Neural crest cell (in vitro differentiated cells): ENCODE results near the gene RMDN3. TPM values are rescaled to one million over a fixed set of nuclear protein-coding genes. Genes with fewer than 3 reads are reported as not detected.

Experiments used
- DNase-seq: peaks from one replicate; pipeline ENCODE4 v3.0.0; 2021; ENCODE audit warnings: low read depth, mixed read lengths, low spot score
- H3K27ac Mint-ChIP-seq: one replicate; pipeline ENCODE4 v1.8.0; 2021; ENCODE audit warnings: mild to moderate bottlenecking, mixed read lengths; ENCODE audit not compliant: unreplicated experiment
- H3K27me3 Mint-ChIP-seq: 2 replicates; pipeline ENCODE4 v1.8.0; 2021; ENCODE audit warnings: low read depth, mild to moderate bottlenecking, mixed read lengths
- H3K36me3 Mint-ChIP-seq: 2 replicates; pipeline ENCODE4 v1.8.0; 2021; ENCODE audit warnings: low read depth, mild to moderate bottlenecking, mixed read lengths
- H3K4me1 Mint-ChIP-seq: 2 replicates; pipeline ENCODE4 v1.8.0; 2021; ENCODE audit warnings: mixed read lengths
- H3K4me3 Mint-ChIP-seq: one replicate; pipeline ENCODE4 v1.8.0; 2021; ENCODE audit warnings: mild to moderate bottlenecking, mixed read lengths
- H3K9me3 Mint-ChIP-seq: 2 replicates; pipeline ENCODE4 v1.8.0; 2021; ENCODE audit warnings: mixed read lengths
- total RNA-seq: library from RNA; stranded (reverse); gene quantifications from 2 replicates; pipeline ENCODE4 v1.2.1, GENCODE V29; 2021
- TF ChIP-seq, protein P1 (sequence below): fragments of 200-600 bp; sonication (generic); conservative IDR thresholded peaks from 2 replicates; pipeline ENCODE4 v1.5.0; 2021; ENCODE audit warnings: antibody characterized with exemption, mild to moderate bottlenecking

Gene RMDN3
- total RNA-seq, 1 donor from 2014 or later, result 32.2 TPM

DNA sequence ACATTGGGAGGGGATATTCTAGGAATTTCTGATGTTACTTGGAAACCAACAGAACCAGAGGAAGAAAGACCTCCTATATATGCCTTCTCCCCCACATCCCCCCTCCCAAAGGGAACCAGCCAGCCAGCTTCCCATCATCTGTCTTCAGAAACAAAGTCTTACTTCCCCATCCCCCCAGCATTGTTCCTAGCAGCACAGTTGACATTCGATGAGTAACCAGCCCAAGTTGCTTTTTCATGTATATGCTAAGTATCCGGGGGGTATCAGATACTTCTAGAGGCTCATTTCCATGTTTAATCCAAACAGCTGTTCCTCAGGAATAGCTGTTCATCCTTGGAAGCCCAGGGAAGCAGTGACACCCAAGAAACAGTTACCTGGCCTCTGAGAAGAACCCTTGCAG lies 16.0 kb downstream of the RMDN3 start:
- no peak overlapping the region for H3K4me3 Mint-ChIP-seq
- no peak overlapping the region for H3K27ac Mint-ChIP-seq
- no peaks in the 10 kb centered on the region for H3K27me3 Mint-ChIP-seq
- peaks cover 5% of the 10 kb centered on the region for H3K4me1 Mint-ChIP-seq
- no peak for DNase-seq
- H3K36me3 Mint-ChIP-seq, result peaks cover 5% of the 10 kb centered on the region
- TF ChIP-seq, protein P1, sequence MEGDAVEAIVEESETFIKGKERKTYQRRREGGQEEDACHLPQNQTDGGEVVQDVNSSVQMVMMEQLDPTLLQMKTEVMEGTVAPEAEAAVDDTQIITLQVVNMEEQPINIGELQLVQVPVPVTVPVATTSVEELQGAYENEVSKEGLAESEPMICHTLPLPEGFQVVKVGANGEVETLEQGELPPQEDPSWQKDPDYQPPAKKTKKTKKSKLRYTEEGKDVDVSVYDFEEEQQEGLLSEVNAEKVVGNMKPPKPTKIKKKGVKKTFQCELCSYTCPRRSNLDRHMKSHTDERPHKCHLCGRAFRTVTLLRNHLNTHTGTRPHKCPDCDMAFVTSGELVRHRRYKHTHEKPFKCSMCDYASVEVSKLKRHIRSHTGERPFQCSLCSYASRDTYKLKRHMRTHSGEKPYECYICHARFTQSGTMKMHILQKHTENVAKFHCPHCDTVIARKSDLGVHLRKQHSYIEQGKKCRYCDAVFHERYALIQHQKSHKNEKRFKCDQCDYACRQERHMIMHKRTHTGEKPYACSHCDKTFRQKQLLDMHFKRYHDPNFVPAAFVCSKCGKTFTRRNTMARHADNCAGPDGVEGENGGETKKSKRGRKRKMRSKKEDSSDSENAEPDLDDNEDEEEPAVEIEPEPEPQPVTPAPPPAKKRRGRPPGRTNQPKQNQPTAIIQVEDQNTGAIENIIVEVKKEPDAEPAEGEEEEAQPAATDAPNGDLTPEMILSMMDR, result no peak
- H3K9me3 Mint-ChIP-seq, result no peaks in the 10 kb centered on the region

DNA sequence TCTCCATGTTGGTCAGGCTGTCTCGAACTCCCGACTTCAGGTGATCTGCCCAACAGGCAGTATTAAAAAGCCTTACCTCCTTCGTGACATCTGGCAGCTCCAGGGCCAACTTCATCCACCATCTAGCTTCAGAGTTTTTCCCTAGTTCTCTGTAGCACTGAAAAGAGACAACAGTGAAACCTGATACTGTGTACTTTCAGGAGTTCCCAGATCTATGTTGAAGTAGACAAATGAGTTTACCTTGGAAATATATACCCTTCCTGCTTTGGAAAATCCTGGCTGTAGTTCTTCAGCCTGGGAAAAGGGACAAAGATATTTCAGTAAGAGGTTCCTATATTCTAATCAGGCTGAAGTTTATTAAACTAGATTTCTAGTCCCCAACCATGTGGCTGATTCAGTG lies 18.0 kb downstream of the RMDN3 start:
- H3K27me3 Mint-ChIP-seq, result no peaks in the 10 kb centered on the region
- H3K27ac Mint-ChIP-seq, result no peak overlapping the region
- no peak for DNase-seq
- TF ChIP-seq, protein P1, result no peak
- H3K4me1 Mint-ChIP-seq, result no peaks in the 10 kb centered on the region
- no peak overlapping the region for H3K4me3 Mint-ChIP-seq
- no peaks in the 10 kb centered on the region for H3K9me3 Mint-ChIP-seq
- peaks cover 4% of the 10 kb centered on the region for H3K36me3 Mint-ChIP-seq

DNA sequence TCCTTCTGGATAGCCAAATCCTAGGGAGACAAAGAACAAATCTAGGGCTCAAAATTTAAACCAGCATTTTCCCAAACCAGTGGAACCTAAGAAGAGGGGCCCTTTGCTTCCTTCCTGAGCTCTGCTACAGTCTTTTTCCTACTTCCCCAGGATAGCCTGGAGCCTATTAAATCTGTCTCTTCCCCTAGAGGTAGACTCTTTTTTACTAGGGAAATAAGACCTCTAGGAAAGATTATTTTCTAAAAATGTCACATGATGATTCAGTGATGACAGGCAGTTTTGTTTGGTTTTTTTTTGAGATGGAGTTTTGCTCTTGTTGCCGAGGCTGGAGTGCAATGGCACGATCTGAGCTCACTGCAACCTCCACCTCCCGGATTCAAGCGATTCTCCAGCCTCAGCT lies 18.5 kb downstream of the RMDN3 start:
- Mint-ChIP-seq H3K27me3 (no peaks in the 10 kb centered on the region), H3K9me3 (no peaks in the 10 kb centered on the region), H3K36me3 (peaks cover 4% of the 10 kb centered on the region), H3K27ac (no peak overlapping the region), H3K4me3 (no peak overlapping the region), H3K4me1 (no peaks in the 10 kb centered on the region)
- TF ChIP-seq, protein P1, result no peak
- DNase-seq, result no peak

DNA sequence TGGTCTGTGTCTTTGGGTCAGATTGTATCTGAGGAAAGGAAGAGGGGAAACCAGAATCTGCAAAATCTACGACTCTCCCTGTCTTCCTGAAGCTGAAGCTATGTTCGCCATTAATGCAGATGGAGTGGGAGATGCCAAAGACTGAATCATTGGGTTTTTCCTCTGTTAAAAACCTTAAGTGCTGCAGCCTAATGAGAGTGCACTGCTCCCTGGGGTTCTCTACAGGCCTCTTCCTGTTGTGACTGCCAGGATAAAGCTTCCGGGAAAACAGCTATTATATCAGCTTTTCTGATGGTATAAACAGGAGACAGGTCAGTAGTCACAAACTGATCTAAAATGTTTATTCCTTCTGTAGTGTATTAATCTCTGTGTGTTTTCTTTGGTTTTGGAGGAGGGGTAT lies 24.0 kb downstream of the RMDN3 start:
- Mint-ChIP-seq H3K4me1 (no peaks in the 10 kb centered on the region), H3K36me3 (peaks cover 20% of the 10 kb centered on the region), H3K4me3 (no peak overlapping the region), H3K27ac (no peak overlapping the region), H3K9me3 (no peaks in the 10 kb centered on the region), H3K27me3 (no peaks in the 10 kb centered on the region)
- DNase-seq, result no peak
- TF ChIP-seq, protein P1, result no peak

DNA sequence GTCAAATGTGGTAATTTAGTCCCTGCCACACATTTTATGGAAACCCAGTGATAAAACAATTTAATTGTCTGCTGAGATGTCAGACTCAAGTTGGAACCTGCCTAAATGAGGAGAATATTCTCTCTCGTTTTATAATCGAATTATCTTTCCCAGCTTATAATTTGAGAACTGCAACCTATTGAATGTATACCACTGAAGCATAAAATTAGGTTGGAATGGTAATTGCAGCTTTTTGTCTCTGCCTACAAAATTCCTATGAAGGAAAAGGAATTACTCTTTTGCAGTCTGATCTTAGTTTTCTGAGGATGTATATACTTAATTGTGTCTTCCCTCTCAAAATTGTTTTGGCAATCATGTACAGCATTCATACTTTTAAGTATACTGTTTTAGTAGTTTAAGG lies 31.1 kb downstream of the RMDN3 start:
- peaks cover 7% of the 10 kb centered on the region for H3K36me3 Mint-ChIP-seq
- TF ChIP-seq, protein P1, result no peak
- no peak for DNase-seq
- no peaks in the 10 kb centered on the region for H3K9me3 Mint-ChIP-seq
- no peaks in the 10 kb centered on the region for H3K4me1 Mint-ChIP-seq
- H3K4me3 Mint-ChIP-seq, result no peak overlapping the region
- H3K27ac Mint-ChIP-seq, result no peak overlapping the region
- H3K27me3 Mint-ChIP-seq, result no peaks in the 10 kb centered on the region

DNA sequence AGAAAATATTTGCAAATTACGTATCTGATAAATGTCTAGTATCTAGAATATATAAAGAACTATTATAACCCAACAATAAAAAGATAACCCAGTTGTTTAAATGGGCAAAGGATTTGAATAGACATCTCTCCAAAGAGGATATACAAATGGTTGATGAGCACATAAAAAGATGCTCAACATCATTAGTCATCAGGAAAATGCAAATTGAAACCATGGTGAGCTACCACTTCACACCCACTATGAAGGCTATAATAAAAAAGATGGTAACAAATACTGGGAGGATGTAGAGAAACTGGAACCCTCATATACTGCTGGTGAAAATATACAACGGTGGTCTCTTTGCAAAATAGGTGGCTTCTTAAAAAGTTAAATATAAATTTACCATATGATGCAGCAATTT lies 32.1 kb downstream of the RMDN3 start:
- Mint-ChIP-seq H3K27ac (no peak overlapping the region), H3K4me3 (no peak overlapping the region), H3K36me3 (peaks cover 3% of the 10 kb centered on the region), H3K4me1 (no peaks in the 10 kb centered on the region), H3K27me3 (no peaks in the 10 kb centered on the region), H3K9me3 (no peaks in the 10 kb centered on the region)
- DNase-seq, result no peak
- TF ChIP-seq, protein P1, result no peak
